Upper lobe of right lung (tissue), 1 donor: ENCODE data around the gene IGLL5. TPM values are rescaled to one million over a fixed set of nuclear protein-coding genes. Genes with fewer than 3 reads are reported as not detected.

Experiments
- ATAC-seq: fragments of 200-7000 bp; cut with Tn5 transposase; one replicate; pipeline ENCODE4 v1.9.1; 2020; ENCODE audit warnings: mild to moderate bottlenecking, moderate library complexity
- DNase-seq: peaks from one replicate; pipeline ENCODE4 v3.0.0-alpha.2; 2020
- H3K27ac ChIP-seq: fragments of 200-600 bp; one replicate; pipeline ENCODE4 v1.8.0; 2022
- H3K27me3 ChIP-seq: fragments of 200-600 bp; one replicate; pipeline ENCODE4 v1.8.0; 2022; ENCODE audit warnings: mild to moderate bottlenecking
- H3K36me3 ChIP-seq: fragments of 200-600 bp; one replicate; pipeline ENCODE4 v1.8.0; 2022
- H3K4me1 ChIP-seq: fragments of 200-600 bp; one replicate; pipeline ENCODE4 v1.8.0; 2022
- H3K4me3 ChIP-seq: fragments of 200-600 bp; one replicate; pipeline ENCODE4 v1.8.0; 2022; ENCODE audit warnings: mild to moderate bottlenecking
- H3K9me3 ChIP-seq: fragments of 200-600 bp; one replicate; pipeline ENCODE4 v1.8.0; 2022
- intact Hi-C: fragments of 100-400 bp; cut with DNase I; formaldehyde crosslinking; loops from one replicate; pipeline ENCODE4 v1.11.0; 2022
- total RNA-seq: library from RNA; stranded (reverse); fragmentation: NEBNext Ultra II Directional; extraction: Animal tissue kit (Norgen Biotek cat#: 25700); gene quantifications from one replicate; pipeline ENCODE4 v1.2.1, GENCODE V29; 2021
- TF ChIP-seq, protein P1 (sequence below): fragments of 200-600 bp; IDR thresholded peaks from one replicate; pipeline ENCODE4 v1.8.0; 2022; ENCODE audit warnings: antibody characterized with exemption
- donor health status: DM: no; HTN: yes; CAD: no; lungs with severe emphysema.

IGLL5 gene
- total RNA-seq, 1 donor from 2014 or later = 12.3 TPM

- H3K27me3 ChIP-seq = peaks cover 10% of the 10 kb centered on the region
- DNase-seq = no peak
- no peaks in the 10 kb centered on the region for H3K36me3 ChIP-seq
- H3K27ac ChIP-seq = no peak overlapping the region
- intact Hi-C loops = no loop called here
- no peak overlapping the region for H3K4me3 ChIP-seq
- H3K9me3 ChIP-seq = no peaks in the 10 kb centered on the region
- H3K4me1 ChIP-seq = peaks cover 7% of the 10 kb centered on the region
- TF ChIP-seq, protein P1, sequence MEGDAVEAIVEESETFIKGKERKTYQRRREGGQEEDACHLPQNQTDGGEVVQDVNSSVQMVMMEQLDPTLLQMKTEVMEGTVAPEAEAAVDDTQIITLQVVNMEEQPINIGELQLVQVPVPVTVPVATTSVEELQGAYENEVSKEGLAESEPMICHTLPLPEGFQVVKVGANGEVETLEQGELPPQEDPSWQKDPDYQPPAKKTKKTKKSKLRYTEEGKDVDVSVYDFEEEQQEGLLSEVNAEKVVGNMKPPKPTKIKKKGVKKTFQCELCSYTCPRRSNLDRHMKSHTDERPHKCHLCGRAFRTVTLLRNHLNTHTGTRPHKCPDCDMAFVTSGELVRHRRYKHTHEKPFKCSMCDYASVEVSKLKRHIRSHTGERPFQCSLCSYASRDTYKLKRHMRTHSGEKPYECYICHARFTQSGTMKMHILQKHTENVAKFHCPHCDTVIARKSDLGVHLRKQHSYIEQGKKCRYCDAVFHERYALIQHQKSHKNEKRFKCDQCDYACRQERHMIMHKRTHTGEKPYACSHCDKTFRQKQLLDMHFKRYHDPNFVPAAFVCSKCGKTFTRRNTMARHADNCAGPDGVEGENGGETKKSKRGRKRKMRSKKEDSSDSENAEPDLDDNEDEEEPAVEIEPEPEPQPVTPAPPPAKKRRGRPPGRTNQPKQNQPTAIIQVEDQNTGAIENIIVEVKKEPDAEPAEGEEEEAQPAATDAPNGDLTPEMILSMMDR = no peak
- ATAC-seq = no peak
Observed at GRCh38 chr22:22929381-22930221, 42.0 kb downstream of the IGLL5 start.

DNA sequence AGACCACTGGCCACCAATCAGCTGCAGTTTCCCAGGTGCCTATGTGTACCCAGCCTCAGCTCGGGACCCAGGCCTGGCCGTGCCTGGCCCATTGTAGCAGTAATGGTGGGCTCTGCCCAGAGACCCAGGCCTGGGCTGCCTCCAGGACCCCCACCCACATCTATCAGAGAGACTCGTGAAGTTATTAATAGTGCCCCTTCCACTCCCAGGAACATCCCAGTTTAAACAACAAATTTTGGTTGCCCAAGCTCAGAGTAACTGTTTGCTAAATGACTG, 42.5 kb downstream of the IGLL5 start:
- no peak overlapping the region for H3K4me3 ChIP-seq
- no peak for ATAC-seq
- no peaks in the 10 kb centered on the region for H3K36me3 ChIP-seq
- H3K9me3 ChIP-seq = no peaks in the 10 kb centered on the region
- H3K4me1 ChIP-seq = peaks cover 7% of the 10 kb centered on the region
- H3K27me3 ChIP-seq = peaks cover 8% of the 10 kb centered on the region
- TF ChIP-seq, protein P1 = no peak
- intact Hi-C loops = no loop called here
- H3K27ac ChIP-seq = no peak overlapping the region
- DNase-seq = no peak

- Histone ChIP-seq H3K27me3 (peaks cover 8% of the 10 kb centered on the region), H3K27ac (no peak overlapping the region)
Observed at GRCh38 chr22:22930571-22931556, 43.2 kb downstream of the IGLL5 start.

GRCh38 chr22:22931557-22932270, 44.1 kb downstream of the IGLL5 start:
- no peak for DNase-seq
- no peak overlapping the region for H3K27ac ChIP-seq
- H3K4me1 ChIP-seq = peaks cover 10% of the 10 kb centered on the region
- no peaks in the 10 kb centered on the region for H3K9me3 ChIP-seq
- no peak overlapping the region for H3K4me3 ChIP-seq
- peaks cover 8% of the 10 kb centered on the region for H3K27me3 ChIP-seq
- intact Hi-C loops = no loop called here
- TF ChIP-seq, protein P1 = no peak
- no peak for ATAC-seq
- no peaks in the 10 kb centered on the region for H3K36me3 ChIP-seq

More at GRCh38 chr22:22930571-22931556, 43.2 kb downstream of the IGLL5 start:
- Histone ChIP-seq H3K36me3 (no peaks in the 10 kb centered on the region), H3K4me1 (peaks cover 10% of the 10 kb centered on the region), H3K4me3 (no peak overlapping the region), H3K9me3 (no peaks in the 10 kb centered on the region)
- TF ChIP-seq, protein P1 = no peak
- intact Hi-C loops = no loop called here
- ATAC-seq (no peak), DNase-seq (no peak)

- ATAC-seq = no peak
- TF ChIP-seq, protein P1 = no peak
- H3K9me3 ChIP-seq = no peaks in the 10 kb centered on the region
- intact Hi-C loops = no loop called here
- no peak overlapping the region for H3K27ac ChIP-seq
- H3K27me3 ChIP-seq = peaks cover 5% of the 10 kb centered on the region
- DNase-seq = no peak
- peaks cover 10% of the 10 kb centered on the region for H3K4me1 ChIP-seq
- no peaks in the 10 kb centered on the region for H3K36me3 ChIP-seq
- no peak overlapping the region for H3K4me3 ChIP-seq
Observed at GRCh38 chr22:22932512-22932941, 44.9 kb downstream of the IGLL5 start.
